DMS 273 (cell line): ENCODE measurements around the gene TMEM63C.
"Not testable (repeated sequence)": the region's sequence is repeated elsewhere in the genome, so short reads cannot be mapped to it uniquely, and the experiment has no call there.

ENCODE experiments used
- DNase-seq: peaks from one replicate; lab custom pipeline; 2025; ENCODE audit not compliant: unreplicated experiment; lab: John Stamatoyannopoulos, UW

TMEM63C gene

DNA sequence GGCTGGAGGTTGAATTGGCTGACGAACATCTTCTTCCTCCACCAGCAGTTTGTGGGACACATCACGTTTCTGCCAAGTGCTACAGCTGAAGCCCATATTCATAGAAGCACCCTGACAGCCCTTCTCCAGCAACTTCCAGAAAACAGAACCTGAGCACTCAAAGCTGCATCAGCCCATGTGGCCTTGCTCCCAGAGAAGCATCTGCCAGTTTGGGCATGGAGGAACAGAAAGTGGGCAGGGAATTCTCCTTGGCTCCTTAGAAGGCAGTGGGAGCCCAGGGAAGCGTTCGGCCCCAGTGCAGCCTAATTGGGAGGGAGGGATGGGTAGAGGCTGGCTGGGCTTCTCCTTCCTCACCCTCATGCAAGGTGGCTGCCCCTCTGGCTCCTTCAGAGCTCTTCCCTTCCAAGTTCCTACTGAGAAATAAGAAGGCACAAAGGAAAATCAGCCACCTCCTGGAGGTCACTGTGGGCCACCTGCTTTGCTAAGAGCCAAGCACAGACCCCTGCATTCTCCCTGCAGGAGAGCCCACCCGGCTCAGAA is 93.5 kb downstream of the TMEM63C start:
- DNase-seq, result peak; percentile 54

DNA sequence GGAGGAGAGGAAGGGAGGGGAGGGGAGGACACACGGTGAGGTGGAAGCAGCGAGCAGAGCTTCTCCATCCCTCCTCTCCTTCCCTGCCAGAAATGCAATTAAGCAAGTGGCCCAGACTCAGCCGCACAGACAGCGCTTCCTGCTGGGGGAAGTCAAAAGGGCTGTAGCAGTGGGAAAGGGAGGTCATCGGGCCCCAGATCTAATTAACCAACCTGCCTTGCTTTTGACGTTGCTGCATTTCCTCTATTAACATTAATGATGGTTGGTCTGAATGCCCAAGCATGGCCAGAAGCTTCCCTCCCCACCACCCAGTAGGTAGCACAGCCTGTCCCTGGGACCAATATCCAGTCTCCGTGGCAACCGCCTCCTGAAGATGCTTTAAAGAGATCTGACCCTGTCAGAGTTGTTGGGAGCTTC is 94.0 kb downstream of the TMEM63C start:
- DNase-seq, result peak; percentile 73

- DNase-seq, result no peak
These were observed 94.8 kb downstream of the TMEM63C start for GRCh38 chr14:77276295-77276935.

- no peak for DNase-seq
These were observed 95.4 kb downstream of the TMEM63C start for GRCh38 chr14:77276959-77277358.

DNA sequence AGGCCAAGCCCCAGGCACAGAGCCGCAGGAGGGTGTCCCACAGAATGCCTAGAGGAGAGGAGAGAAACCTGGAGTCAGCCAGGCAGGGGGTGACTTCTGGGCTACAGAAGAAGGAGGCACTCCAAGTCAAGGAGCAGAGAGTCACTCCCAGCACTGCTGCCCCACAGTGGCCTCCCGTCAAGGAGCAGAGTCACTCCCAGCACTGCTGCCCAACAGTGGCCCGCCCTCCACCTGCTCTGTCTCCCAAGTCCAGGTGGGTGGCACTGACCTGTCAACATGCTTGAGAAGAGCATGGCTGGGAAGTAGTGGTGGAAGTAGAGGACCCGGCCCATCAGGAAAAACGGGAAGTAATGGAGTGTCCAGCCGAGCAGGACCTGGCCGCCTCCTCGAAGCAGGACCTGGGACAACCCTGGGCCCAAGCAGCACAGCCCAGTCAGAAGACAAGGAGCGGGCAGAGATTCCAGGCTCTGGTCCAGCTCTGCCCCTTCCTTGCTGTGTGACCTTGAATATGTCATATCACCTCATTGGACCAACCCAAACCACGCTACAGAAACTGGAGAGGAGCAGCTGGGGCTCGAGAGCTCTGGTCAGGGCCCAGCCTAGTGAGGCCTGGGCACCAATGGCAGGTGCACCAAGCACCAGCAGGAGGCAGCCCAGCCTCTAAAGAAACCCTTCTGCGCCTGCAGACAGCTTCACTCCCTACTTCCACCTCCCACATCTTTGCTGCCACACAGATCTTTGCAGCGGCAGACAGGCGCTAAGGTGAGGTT is 97.0 kb downstream of the TMEM63C start:
- no peak for DNase-seq

DNA sequence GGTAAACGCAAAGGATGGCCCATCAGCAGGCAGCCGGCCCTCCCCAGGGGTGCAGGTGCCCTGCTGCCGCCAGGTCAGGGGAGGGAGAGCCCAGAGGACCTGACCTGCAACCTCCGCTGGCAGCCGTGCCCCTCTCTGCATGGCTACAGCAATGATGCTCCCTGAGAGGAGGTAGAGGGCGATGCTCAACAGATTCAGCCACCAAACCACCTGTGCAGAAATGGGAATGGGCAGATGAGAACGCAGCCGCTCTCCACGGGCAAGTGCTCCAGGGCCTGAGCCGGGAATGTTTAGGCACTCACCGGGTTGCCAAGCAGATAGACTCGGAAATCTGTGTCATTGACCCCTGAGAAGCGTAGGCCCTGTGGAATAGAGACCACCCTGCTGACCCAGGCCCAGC is 98.1 kb downstream of the TMEM63C start:
- no peak for DNase-seq

- DNase-seq, result not testable (repeated sequence)
These were observed 99.3 kb downstream of the TMEM63C start for GRCh38 chr14:77280921-77281320.

DNA sequence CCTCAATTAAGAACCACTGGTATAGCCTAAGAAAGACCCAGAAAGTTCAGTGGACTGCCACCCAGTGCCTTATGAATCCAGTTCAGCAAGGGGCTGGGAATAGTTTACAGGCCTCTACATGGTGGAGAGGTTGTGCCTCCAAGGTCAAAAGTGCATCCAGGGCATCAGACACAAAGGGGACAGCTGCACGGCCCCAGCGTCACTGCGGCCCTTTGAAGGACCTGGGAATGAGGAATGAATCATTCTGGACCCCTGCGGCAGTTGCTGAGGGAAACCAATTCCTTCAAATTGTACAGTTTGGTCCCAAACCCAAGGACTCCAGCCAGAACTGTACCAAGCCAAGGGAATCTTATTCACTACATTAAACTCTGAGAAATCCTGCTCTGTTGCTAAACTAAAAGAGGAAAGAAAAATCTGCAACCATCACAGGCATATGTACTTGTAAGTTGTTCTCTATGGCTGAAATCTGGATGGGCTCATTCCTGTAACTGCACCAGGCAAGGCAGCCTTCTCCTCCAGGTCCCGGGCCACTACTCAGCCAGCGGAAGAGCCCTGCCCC is 100.3 kb downstream of the TMEM63C start:
- DNase-seq, result no peak

- DNase-seq, result peak; percentile 84
These were observed 102.5 kb downstream of the TMEM63C start for GRCh38 chr14:77284066-77284465.

DNA sequence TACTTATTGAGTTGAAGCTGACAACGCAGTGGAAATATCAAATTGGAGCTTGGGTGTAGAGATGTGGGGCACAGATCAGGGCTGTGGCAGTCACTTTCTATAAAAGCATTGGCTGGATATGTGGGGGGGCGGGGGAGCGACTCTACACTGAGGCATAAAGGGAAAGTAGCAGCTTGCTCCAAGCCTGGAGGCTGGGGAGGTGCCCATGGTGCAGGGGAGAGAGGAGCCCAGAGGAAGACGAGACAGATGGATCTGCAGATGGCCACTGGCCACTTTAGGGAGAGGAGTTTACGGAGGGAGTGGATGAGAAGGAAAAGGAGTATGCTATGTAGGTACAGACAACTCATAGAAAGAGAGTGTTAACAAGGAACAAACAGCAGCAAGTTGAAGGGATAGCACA is 102.9 kb downstream of the TMEM63C start:
- peak; percentile 97 for DNase-seq

DNA sequence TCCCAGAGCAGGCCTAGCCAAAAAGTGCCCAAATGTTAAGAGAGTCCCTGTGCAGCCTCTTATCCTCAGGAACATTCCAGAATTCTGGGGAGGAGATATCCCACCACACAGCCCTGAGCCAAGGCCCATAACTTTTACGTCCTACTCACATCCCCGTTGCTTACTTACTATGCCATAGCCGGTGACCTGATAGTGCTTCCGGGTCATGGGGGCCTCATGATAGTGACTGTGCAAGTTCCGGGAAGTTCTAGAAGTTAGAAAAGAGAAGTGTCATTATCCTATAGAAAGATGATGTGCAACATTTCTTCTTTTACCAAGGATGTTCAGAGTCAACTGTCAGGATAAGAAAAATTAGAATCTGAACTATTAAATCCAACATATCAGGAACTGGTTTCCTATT is 105.0 kb downstream of the TMEM63C start:
- no peak for DNase-seq

DNA sequence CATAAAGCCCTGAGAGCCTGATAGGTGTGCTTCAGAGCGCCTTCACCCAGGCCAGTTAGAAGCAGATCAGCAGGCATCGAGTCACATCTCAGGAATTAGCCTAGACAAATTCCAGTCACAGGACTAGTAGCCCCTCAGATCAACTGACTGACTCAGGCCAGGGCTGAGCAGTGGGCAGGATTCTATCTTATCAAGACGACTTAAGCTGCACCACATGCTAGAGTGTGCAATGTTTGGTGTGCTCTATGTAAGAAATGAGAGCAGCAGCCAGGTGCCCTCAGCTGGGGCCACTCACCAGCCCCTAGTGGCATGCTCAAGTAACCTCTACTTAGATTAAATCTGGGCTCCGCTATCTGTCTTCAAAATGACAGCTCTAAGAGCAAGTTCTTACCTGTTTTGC is 109.1 kb downstream of the TMEM63C start:
- DNase-seq, result peak; percentile 34

GRCh38 chr14:77296155-77296554 is 114.6 kb downstream of the TMEM63C start:
- DNase-seq, result no peak

- no peak for DNase-seq
These were observed 115.3 kb downstream of the TMEM63C start for GRCh38 chr14:77296906-77297305.

GRCh38 chr14:77299771-77300170 is 118.2 kb downstream of the TMEM63C start:
- no peak for DNase-seq

DNA sequence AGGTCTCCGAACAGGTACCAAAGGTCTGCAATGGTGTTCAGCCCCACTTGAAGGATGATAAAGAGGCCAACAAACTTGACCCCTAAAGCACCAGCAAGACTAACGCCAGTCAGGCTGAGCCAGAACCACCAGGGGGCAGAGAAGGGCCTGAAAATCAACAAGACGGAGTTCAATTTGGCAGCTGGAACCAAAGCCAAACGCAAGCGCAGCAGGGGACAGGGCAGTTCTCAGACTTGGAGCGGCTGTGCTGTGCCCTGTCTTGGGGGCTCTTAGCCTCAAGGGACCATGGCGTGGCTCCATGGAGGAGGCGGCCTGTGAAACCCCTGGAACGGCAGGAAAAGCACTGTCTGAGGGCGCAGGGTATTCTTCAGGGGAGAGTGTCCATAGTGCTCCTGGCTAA is 119.5 kb downstream of the TMEM63C start:
- DNase-seq, result peak; percentile 91

DNA sequence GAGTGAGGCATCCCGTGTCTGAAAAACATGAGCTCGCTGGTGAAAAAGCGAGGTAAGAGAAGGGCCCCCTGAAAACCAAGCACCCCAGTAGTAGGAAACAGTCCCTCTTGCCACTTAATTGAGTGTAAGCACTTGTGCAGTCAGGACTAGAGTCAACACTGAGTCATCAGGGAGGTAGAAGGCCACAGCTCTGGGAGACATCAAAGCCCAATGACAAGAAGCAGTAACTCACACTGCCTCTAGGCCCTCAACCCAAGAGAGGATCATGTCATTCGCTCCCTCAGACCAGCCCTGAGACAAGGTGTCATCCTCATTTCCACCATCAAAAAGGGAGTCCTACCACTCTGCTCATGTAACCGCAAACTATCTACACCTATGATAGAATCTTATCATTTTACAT is 121.3 kb downstream of the TMEM63C start:
- no peak for DNase-seq

GRCh38 chr14:77303417-77304156 is 122.0 kb downstream of the TMEM63C start:
- peak; percentile 33 for DNase-seq

DNA sequence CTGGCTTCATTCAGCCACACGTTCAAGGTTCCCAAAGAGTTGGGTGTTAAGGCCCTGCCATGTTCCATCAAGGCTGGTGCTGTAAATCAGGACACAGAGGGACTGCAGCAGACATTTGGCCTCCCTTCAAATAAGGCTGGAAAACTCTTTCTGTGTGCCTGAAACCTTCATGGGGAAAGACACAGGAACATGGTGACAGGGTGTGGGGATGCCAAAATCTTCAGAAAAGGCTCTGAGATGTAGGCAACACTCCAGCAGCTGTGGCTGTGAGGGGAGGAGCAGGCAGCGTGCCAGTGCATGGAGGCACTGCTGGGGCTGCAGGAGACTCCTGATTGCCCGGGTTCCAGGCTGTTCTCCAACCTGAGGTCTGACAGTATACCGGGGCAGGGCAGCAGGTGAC is 124.1 kb downstream of the TMEM63C start:
- peak; percentile 55 for DNase-seq

- DNase-seq, result peak; percentile 47
These were observed 124.8 kb downstream of the TMEM63C start for GRCh38 chr14:77306416-77306815.

- peak; percentile 86 for DNase-seq
These were observed 125.4 kb downstream of the TMEM63C start for GRCh38 chr14:77306851-77307496.
